DOHH2 (cell line): ENCODE results near the gene SERPINH1.

ENCODE experiments used
- H3F3A ChIP-seq: fragments of 200-600 bp; sonication (generic), shearing (Covaris generic); 2 replicates; pipeline ENCODE4 v1.6.0; 2016; ENCODE audit warnings: antibody characterized with exemption, mild to moderate bottlenecking; ENCODE audit not compliant: control insufficient read depth, insufficient read depth
- H3K27ac ChIP-seq: fragments of 200-600 bp; sonication (generic); 2 replicates; pipeline ENCODE4 v1.5.1; 2014; ENCODE audit warnings: low read depth, mild to moderate bottlenecking, low read length, moderate library complexity
- H3K27me3 ChIP-seq: fragments of 200-600 bp; sonication (generic); 2 replicates; pipeline ENCODE4 v1.6.1; 2014; ENCODE audit warnings: mild to moderate bottlenecking, low read length, mixed read lengths; ENCODE audit not compliant: control insufficient read depth
- H3K36me3 ChIP-seq: fragments of 200-600 bp; sonication (generic); 2 replicates; pipeline ENCODE4 v1.6.1; 2014; ENCODE audit warnings: mild to moderate bottlenecking, low read length, moderate library complexity, mixed read lengths; ENCODE audit not compliant: control insufficient read depth
- H3K4me1 ChIP-seq: fragments of 200-600 bp; sonication (generic); 2 replicates; pipeline ENCODE4 v1.6.1; 2014; ENCODE audit warnings: mild to moderate bottlenecking, low read length, mixed read lengths; ENCODE audit not compliant: control insufficient read depth
- H3K4me2 ChIP-seq: fragments of 200-600 bp; sonication (generic); 2 replicates; pipeline ENCODE4 v1.6.0; 2014; ENCODE audit warnings: mild to moderate bottlenecking, low read length, moderate library complexity
- H3K4me3 ChIP-seq: fragments of 200-600 bp; sonication (generic); 2 replicates; pipeline ENCODE4 v1.5.1; 2014; ENCODE audit warnings: mild to moderate bottlenecking, low read length, mixed read lengths
- H3K79me2 ChIP-seq: fragments of 200-600 bp; sonication (generic); 2 replicates; pipeline ENCODE4 v1.6.1; 2014; ENCODE audit warnings: mild to moderate bottlenecking, low read length, mixed read lengths; ENCODE audit not compliant: control insufficient read depth
- H3K9me2 ChIP-seq: fragments of 200-600 bp; sonication (generic); replicated peaks from 2 replicates; pipeline ENCODE4 v1.6.1; 2014; ENCODE audit warnings: mild to moderate bottlenecking, low read length, mixed read lengths; ENCODE audit not compliant: control insufficient read depth
- H3K9me3 ChIP-seq: fragments of 200-600 bp; sonication (generic); 2 replicates; pipeline ENCODE4 v1.6.1; 2014; ENCODE audit warnings: antibody characterized with exemption, low read length, mixed read lengths; ENCODE audit not compliant: control insufficient read depth, insufficient read depth
- H4K20me1 ChIP-seq: fragments of 200-600 bp; sonication (generic); 2 replicates; pipeline ENCODE4 v1.6.0; 2014; ENCODE audit warnings: low read depth, mild to moderate bottlenecking, antibody characterized with exemption, low read length, moderate library complexity; ENCODE audit not compliant: control insufficient read depth, insufficient read depth
- EZH2phosphoT487 ChIP-seq: fragments of 200-600 bp; sonication (generic); IDR thresholded peaks from 2 replicates; pipeline ENCODE4 v1.6.1; 2017; ENCODE audit warnings: borderline replicate concordance, mild to moderate bottlenecking, antibody characterized with exemption, low read length, moderate library complexity, mixed read lengths
- TF ChIP-seq, protein P1 (sequence below): fragments of 200-600 bp; sonication (generic); IDR thresholded peaks from one replicate; pipeline ENCODE4 v1.5.1; 2014; ENCODE audit warnings: antibody characterized with exemption, mild to moderate bottlenecking, low read depth, low read length; ENCODE audit not compliant: poor library complexity, severe bottlenecking

Gene SERPINH1

DNA sequence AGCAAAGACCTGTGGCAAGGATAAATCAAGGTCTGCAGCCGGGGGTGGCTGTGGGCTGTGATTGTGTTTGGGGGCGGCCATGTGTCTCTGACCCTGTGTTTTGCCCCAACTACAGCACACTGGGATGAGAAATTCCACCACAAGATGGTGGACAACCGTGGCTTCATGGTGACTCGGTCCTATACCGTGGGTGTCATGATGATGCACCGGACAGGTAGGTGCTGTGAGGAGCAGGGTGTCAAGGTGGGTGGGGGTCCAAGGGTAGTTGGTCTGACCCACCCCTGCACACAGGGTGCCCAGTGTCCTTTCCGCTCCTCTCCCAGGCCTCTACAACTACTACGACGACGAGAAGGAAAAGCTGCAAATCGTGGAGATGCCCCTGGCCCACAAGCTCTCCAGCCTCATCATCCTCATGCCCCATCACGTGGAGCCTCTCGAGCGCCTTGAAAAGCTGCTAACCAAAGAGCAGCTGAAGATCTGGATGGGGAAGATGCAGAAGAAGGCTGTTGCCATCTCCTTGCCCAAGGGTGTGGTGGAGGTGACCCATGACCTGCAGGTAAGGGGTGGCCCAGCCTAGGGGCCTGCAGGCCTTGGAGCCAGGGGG lies 6.7 kb downstream of the SERPINH1 start:
- no peaks in the 10 kb centered on the region for H4K20me1 ChIP-seq
- no peaks in the 10 kb centered on the region for H3F3A ChIP-seq
- no peaks in the 10 kb centered on the region for H3K36me3 ChIP-seq

DNA sequence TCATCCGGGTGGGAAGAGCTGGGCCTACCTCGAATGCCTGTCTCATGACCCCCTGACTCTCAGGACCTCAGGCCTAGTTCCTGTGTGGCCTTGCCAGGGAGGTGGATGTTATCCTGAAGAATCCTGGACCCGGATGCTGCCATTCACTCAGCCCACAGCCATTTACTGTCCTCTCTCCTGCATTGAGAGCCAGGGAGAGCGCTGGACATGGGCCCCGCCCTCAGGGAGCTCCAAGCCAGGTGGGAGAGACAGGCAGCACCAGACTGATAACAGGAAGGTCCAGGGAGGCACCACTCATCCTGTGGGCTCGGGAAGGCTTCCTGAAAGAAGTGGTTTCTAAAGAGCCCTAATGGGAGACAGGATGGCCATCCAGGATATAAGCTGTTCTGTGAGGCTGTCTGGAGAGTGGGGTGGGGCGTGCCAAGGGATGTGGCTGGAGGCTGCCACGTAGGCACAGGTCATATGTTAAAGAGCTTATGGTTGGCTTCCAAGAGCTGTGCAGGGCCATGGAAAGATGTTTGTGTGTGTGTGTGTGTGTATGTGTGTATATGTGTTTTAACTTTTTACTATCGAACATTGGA lies 8.6 kb downstream of the SERPINH1 start:
- Histone ChIP-seq H3K4me1 (no peaks in the 10 kb centered on the region), H3K27ac (no peak overlapping the region), H3F3A (no peaks in the 10 kb centered on the region), H3K79me2 (no peaks in the 10 kb centered on the region), H3K4me3 (no peak overlapping the region), H4K20me1 (no peaks in the 10 kb centered on the region), H3K27me3 (no peaks in the 10 kb centered on the region), H3K9me3 (no peaks in the 10 kb centered on the region), H3K4me2 (no peak overlapping the region), H3K9me2 (no peaks in the 10 kb centered on the region), H3K36me3 (no peaks in the 10 kb centered on the region)
- no peak for TF ChIP-seq EZH2phosphoT487
- TF ChIP-seq, protein P1, sequence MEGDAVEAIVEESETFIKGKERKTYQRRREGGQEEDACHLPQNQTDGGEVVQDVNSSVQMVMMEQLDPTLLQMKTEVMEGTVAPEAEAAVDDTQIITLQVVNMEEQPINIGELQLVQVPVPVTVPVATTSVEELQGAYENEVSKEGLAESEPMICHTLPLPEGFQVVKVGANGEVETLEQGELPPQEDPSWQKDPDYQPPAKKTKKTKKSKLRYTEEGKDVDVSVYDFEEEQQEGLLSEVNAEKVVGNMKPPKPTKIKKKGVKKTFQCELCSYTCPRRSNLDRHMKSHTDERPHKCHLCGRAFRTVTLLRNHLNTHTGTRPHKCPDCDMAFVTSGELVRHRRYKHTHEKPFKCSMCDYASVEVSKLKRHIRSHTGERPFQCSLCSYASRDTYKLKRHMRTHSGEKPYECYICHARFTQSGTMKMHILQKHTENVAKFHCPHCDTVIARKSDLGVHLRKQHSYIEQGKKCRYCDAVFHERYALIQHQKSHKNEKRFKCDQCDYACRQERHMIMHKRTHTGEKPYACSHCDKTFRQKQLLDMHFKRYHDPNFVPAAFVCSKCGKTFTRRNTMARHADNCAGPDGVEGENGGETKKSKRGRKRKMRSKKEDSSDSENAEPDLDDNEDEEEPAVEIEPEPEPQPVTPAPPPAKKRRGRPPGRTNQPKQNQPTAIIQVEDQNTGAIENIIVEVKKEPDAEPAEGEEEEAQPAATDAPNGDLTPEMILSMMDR = no peak

More for the DNA sequence above, 6.7 kb downstream of the SERPINH1 start:
- Histone ChIP-seq H3K4me3 (no peak overlapping the region), H3K9me2 (no peaks in the 10 kb centered on the region), H3K79me2 (no peaks in the 10 kb centered on the region), H3K27ac (no peak overlapping the region), H3K4me2 (no peak overlapping the region), H3K9me3 (no peaks in the 10 kb centered on the region), H3K27me3 (no peaks in the 10 kb centered on the region), H3K4me1 (no peaks in the 10 kb centered on the region)
- TF ChIP-seq, protein P1 = no peak
- no peak for TF ChIP-seq EZH2phosphoT487

DNA sequence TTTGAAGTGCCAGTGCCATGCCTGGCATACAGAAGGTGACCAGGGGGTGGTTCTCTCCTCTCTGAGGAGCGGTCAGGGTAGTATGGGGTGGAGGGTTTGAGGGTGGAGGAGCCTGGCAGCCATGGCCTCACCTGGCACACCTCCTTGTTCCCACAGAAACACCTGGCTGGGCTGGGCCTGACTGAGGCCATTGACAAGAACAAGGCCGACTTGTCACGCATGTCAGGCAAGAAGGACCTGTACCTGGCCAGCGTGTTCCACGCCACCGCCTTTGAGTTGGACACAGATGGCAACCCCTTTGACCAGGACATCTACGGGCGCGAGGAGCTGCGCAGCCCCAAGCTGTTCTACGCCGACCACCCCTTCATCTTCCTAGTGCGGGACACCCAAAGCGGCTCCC lies 9.6 kb downstream of the SERPINH1 start:
- TF ChIP-seq, protein P1 = no peak
- TF ChIP-seq EZH2phosphoT487 = no peak
- H3K27me3 ChIP-seq = no peaks in the 10 kb centered on the region
- H3K9me2 ChIP-seq = no peaks in the 10 kb centered on the region
- no peaks in the 10 kb centered on the region for H3F3A ChIP-seq
- no peak overlapping the region for H3K4me2 ChIP-seq
- no peaks in the 10 kb centered on the region for H4K20me1 ChIP-seq
- no peak overlapping the region for H3K27ac ChIP-seq
- peaks cover 5% of the 10 kb centered on the region for H3K4me1 ChIP-seq
- no peaks in the 10 kb centered on the region for H3K79me2 ChIP-seq
- no peaks in the 10 kb centered on the region for H3K9me3 ChIP-seq
- no peak overlapping the region for H3K4me3 ChIP-seq
- H3K36me3 ChIP-seq = no peaks in the 10 kb centered on the region
